ENCODE results near the gene CADPS.

DNA sequence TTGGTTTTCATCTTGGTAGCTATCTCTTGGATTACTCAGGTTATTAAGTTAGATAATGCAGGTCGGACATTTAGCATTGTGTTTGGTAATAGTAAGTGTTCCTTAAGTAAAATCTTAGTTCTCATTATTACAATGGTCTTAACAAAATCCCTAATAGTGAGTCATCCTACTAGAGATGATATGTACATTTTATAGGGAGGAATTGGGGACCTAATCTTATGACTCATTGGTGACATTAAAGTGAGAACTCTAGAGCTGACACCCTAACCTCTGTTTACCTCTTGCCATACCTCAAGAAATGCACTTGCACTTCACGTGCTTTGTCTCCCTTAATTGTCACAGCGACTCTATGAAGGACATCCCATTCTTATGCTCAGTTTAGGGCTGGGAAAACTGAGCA, 174.9 kb downstream of the CADPS start:
- TF ChIP-seq, protein P1, sequence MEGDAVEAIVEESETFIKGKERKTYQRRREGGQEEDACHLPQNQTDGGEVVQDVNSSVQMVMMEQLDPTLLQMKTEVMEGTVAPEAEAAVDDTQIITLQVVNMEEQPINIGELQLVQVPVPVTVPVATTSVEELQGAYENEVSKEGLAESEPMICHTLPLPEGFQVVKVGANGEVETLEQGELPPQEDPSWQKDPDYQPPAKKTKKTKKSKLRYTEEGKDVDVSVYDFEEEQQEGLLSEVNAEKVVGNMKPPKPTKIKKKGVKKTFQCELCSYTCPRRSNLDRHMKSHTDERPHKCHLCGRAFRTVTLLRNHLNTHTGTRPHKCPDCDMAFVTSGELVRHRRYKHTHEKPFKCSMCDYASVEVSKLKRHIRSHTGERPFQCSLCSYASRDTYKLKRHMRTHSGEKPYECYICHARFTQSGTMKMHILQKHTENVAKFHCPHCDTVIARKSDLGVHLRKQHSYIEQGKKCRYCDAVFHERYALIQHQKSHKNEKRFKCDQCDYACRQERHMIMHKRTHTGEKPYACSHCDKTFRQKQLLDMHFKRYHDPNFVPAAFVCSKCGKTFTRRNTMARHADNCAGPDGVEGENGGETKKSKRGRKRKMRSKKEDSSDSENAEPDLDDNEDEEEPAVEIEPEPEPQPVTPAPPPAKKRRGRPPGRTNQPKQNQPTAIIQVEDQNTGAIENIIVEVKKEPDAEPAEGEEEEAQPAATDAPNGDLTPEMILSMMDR (IDR thresholded peaks at IDR 0.05): no peak
- TF ChIP-seq, protein P2, sequence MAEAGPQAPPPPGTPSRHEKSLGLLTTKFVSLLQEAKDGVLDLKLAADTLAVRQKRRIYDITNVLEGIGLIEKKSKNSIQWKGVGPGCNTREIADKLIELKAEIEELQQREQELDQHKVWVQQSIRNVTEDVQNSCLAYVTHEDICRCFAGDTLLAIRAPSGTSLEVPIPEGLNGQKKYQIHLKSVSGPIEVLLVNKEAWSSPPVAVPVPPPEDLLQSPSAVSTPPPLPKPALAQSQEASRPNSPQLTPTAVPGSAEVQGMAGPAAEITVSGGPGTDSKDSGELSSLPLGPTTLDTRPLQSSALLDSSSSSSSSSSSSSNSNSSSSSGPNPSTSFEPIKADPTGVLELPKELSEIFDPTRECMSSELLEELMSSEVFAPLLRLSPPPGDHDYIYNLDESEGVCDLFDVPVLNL (CRISPR knock-in tag; IDR thresholded peaks at IDR 0.05; ENCODE audit: borderline replicate concordance, low read depth): no peak
- TF ChIP-seq, protein P3, sequence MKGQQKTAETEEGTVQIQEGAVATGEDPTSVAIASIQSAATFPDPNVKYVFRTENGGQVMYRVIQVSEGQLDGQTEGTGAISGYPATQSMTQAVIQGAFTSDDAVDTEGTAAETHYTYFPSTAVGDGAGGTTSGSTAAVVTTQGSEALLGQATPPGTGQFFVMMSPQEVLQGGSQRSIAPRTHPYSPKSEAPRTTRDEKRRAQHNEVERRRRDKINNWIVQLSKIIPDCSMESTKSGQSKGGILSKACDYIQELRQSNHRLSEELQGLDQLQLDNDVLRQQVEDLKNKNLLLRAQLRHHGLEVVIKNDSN (CRISPR knock-in tag; IDR thresholded peaks at IDR 0.05): no peak
- TF ChIP-seq JUN (CRISPR knock-in tag; IDR thresholded peaks at IDR 0.05) (no peak), GABPB1 (CRISPR knock-in tag; IDR thresholded peaks at IDR 0.05) (no peak)
